ENCODE data around the gene TMEM179.

- TF ChIP-seq POLR2A (IDR thresholded peaks at IDR 0.05; ENCODE audit: low read depth, low read length) (no peak), PKNOX1 (IDR thresholded peaks at IDR 0.05) (no peak), NRF1 (conservative IDR thresholded peaks at IDR 0.05; ENCODE audit: low read depth, low read length) (no peak), MEF2A (IDR thresholded peaks at IDR 0.05; ENCODE audit: insufficient read depth, low read depth, low read length) (no peak), POLR2AphosphoS5 (IDR thresholded peaks at IDR 0.05; ENCODE audit: low read length) (no peak)
Observed at GRCh38 chr14:104644656-104645378, 40.2 kb upstream of the TMEM179 start.
